BLaER1 treated with 17β-estradiol and CSF1 and Interleukin-3, amounts not matched to agents 10 nM and 100 nM (cell line): ENCODE data around the gene PPM1B.

ENCODE experiments used
- H3K27ac ChIP-seq, 11 experiments: shearing (Covaris generic); formaldehyde crosslinking; 2 replicates each; pipeline ENCODE4 v1.8.1; 2022
- H3K27me3 ChIP-seq, 11 experiments: shearing (Covaris generic); formaldehyde crosslinking; 2 replicates each; pipeline ENCODE4 v1.8.1; 2022
- H3K36me3 ChIP-seq, 11 experiments: shearing (Covaris generic); formaldehyde crosslinking; 2 replicates each; pipeline ENCODE4 v1.8.1; 2022
- H3K4me1 ChIP-seq, 10 experiments: shearing (Covaris generic); formaldehyde crosslinking; 2 replicates each; pipeline ENCODE4 v1.8.1; 2022
- H3K4me2 ChIP-seq, 11 experiments: shearing (Covaris generic); formaldehyde crosslinking; 2 replicates each; pipeline ENCODE4 v1.8.1; 2022
- H3K4me3 ChIP-seq, 10 experiments: shearing (Covaris generic); formaldehyde crosslinking; 2 replicates each; pipeline ENCODE4 v1.8.1; 2022
- H3K9ac ChIP-seq, 11 experiments: shearing (Covaris generic); formaldehyde crosslinking; 2 replicates each; pipeline ENCODE4 v1.8.1; 2022
- H3K9me3 ChIP-seq, 11 experiments: shearing (Covaris generic); formaldehyde crosslinking; replicated peaks in 1 of 11; 2 replicates each; pipeline ENCODE4 v1.8.1; 2022
- H4K20me1 ChIP-seq, 11 experiments: shearing (Covaris generic); formaldehyde crosslinking; 2 replicates each; pipeline ENCODE4 v1.8.1; 2022
- Cebpa-rat ChIP-seq, 11 experiments: shearing (Covaris generic); IDR thresholded peaks; 2 replicates each; pipeline ENCODE4 v1.8.1; 2022

The PPM1B gene

DNA sequence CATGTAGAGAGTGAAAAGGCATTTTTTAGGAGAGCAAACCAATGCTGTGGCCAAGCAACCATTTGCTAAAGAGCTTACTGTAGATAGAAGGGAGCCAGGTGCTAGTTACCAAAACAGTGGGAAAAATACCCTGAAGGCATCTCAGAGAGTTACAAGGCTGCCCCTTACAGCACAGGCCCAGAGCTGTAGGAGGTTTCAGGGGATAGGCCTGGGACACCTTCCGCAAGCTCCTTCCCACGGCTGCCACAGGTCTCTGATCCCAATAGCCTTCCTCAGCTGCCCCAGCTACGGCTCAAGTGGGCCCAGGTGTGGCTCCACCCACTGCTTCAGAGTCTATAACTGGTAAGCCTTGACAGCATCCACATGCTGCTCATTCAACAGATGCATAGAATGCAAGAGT is 18.2 kb upstream of the PPM1B start:
- Histone ChIP-seq H3K4me1 (no peaks in the 10 kb centered on the region), H4K20me1 (no peaks in the 10 kb centered on the region), H3K27ac (no peak overlapping the region), H3K4me3 (no peak overlapping the region), H3K9me3 (no peaks in the 10 kb centered on the region), H3K9ac (no peak overlapping the region), H3K27me3 (no peaks in the 10 kb centered on the region), H3K36me3 (no peaks in the 10 kb centered on the region), H3K4me2 (no peak overlapping the region)
- no peak for TF ChIP-seq Cebpa-rat (IDR thresholded peaks at IDR 0.05)

DNA sequence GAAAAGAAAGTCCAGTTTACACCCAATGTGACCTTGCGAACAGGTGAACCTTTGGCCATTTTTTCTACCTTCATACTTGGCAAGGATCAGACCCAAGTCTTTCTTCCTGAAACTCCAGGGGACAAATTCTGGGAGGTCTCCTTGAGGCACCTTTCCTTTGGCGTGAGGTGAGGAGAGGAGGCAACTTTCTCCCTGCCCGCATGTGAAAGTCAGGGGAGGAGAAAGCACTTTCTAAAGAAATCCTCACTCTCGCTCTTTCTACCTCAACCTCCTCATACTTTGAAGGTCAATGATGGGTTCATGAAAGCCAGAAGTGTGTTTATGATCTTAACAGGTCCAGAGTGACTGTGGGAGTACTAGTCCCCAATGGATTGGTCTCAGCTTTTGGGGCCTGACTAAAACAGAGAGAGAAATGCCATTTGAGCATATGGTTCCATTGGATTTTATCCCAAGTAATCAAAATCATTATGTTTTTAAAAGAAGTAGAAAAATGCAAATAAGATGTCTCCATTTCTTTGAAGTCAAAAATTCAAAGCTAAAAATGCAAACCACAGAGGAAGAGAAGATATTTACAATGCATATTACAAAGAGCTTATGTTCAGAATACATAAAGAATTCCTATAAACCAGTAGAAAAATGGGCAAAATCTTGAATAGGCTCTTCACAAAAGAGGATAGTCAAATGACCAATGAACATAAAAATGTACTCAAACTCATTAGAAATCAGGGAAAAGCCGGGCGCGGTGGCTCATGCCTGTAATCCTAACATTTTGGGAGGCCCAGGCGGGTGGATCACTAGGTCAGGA is 15.6 kb upstream of the PPM1B start:
- no peak overlapping the region for H3K27ac ChIP-seq
- H3K27me3 ChIP-seq = no peaks in the 10 kb centered on the region
- no peak overlapping the region for H3K9ac ChIP-seq
- H3K9me3 ChIP-seq = no peaks in the 10 kb centered on the region
- H3K4me1 ChIP-seq = no peaks in the 10 kb centered on the region
- H3K36me3 ChIP-seq = no peaks in the 10 kb centered on the region
- no peaks in the 10 kb centered on the region for H4K20me1 ChIP-seq
- no peak overlapping the region for H3K4me3 ChIP-seq
- no peak overlapping the region for H3K4me2 ChIP-seq
- TF ChIP-seq Cebpa-rat (IDR thresholded peaks at IDR 0.05) = no peak

DNA sequence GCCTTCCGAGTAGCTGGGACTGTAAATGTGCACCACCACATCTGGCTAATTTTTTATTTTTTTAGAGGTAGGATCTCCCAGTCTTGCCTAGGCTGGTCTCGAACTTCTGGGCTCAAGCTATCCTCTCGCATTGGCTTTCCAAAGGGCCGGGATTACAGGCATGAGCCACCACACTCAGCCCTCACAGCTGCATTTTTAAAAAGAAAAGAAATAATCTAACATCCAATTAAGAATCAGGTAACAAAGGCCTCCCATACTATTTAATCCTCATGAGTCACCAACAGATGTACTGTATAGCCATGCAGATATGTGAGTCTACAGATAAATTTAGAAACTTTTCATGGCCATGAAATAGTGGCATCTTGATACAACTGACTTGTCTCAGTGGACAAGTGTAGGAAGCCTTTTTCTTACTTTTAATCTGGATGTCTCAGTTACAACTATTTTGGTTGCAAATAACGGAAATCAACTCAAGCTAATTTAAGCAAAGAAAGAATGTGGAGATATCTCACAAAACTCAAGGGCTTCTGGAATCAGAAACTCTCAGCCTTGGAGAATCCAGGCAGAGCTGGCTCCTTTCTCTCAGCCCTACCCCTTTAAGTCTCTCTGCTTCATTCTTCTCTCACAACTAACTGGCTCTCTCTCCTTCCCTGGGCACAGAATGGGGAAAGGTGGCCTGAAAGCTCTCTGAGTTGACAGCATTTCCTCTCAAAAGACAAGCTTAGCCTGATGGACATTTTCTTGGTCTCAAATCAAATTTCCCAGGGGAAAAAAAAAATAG is 12.8 kb upstream of the PPM1B start:
- Histone ChIP-seq H4K20me1 (no peaks in the 10 kb centered on the region), H3K4me1 (no peaks in the 10 kb centered on the region), H3K4me2 (no peak overlapping the region), H3K9me3 (no peaks in the 10 kb centered on the region), H3K36me3 (no peaks in the 10 kb centered on the region), H3K27me3 (no peaks in the 10 kb centered on the region), H3K9ac (no peak overlapping the region), H3K4me3 (no peak overlapping the region), H3K27ac (no peak overlapping the region)
- no peak for TF ChIP-seq Cebpa-rat (IDR thresholded peaks at IDR 0.05)

DNA sequence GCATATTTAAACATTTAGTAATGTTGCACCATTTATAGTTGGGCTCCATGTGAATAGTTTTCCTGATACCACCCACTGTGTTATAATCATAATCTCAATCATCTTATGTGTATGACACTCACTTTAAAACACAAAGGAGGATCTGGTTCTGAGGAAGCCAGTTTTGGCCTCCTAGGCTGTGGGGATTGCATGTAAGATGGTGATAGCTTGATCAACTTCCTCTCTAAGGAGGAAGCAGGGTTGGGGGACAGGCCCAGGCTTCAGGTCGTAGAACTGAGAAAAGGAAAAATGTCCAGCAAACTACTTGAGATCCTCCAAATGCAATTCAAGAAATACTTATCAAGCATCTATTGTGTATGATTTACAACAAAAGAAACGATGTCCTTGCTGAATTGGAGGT is 4.9 kb upstream of the PPM1B start:
- Histone ChIP-seq H3K27me3 (no peaks in the 10 kb centered on the region), H3K4me2 (peak overlapping the region in 5 of 11 experiments; percentile 0 to 27 (median 13); a peak in 3 of 22 replicates), H3K36me3 (no peaks in the 10 kb centered on the region), H4K20me1 (no peaks in the 10 kb centered on the region), H3K27ac (no peak overlapping the region), H3K9me3 (peaks cover 11 to 37% (median 26%) of the 10 kb centered on the region in 11 experiments; a peak in 21 of 22 replicates), H3K4me1 (peaks cover 0 to 16% (median 6%) of the 10 kb centered on the region in 10 experiments; a peak in 9 of 20 replicates), H3K4me3 (no peak overlapping the region), H3K9ac (no peak overlapping the region)
- TF ChIP-seq Cebpa-rat (IDR thresholded peaks at IDR 0.05) = no peak

DNA sequence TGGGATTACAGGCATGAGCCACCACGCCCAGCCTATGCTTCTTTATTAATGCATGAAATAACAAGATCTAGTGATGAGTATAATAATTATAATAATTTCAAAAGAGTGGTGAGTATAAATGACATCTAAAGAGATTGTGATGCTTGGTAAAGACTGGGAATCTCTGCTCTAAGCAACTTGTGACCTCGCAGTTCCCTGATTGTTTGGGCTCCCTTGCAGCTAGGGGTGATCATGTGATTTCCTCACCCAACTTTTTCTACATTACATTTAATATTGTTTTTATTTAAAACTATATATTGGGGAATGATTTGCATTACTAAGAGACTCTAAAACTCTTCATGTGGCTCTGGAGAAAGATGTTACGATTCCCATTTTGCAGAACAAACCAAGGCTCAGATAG is 4.1 kb upstream of the PPM1B start:
- H3K4me3 ChIP-seq = no peak overlapping the region
- H4K20me1 ChIP-seq = peaks cover 0 to 8% (median 1%) of the 10 kb centered on the region in 11 experiments; a peak in 10 of 22 replicates
- peaks cover 0 to 16% (median 6%) of the 10 kb centered on the region in 10 experiments; a peak in 9 of 20 replicates for H3K4me1 ChIP-seq
- H3K27ac ChIP-seq = no peak overlapping the region
- no peak overlapping the region for H3K4me2 ChIP-seq
- no peaks in the 10 kb centered on the region for H3K27me3 ChIP-seq
- no peak overlapping the region for H3K9ac ChIP-seq
- H3K9me3 ChIP-seq = peaks cover 11 to 37% (median 26%) of the 10 kb centered on the region in 11 experiments; a peak in 21 of 22 replicates
- no peak for TF ChIP-seq Cebpa-rat (IDR thresholded peaks at IDR 0.05)
- H3K36me3 ChIP-seq = no peaks in the 10 kb centered on the region

DNA sequence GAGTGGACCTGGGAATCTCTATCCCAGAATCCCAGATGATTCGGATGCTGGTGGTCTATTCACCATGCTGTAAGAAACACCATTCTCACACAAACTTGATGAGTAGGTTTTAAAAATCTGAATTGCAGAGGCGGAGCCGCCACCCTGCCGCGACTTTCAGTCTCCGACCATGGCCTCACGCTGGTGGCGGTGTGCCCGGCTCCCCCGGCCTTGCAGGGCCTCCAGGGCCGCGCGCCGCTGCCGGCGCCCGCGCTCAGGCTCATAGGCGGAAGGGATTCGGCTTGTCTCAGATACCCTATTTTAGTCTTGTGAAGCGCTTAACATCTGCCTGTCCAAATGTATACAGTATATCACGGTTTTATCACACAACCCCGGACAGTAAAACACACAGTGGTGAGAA is 2.6 kb upstream of the PPM1B start:
- H3K4me3 ChIP-seq = no peak overlapping the region
- peaks cover 10 to 23% (median 16%) of the 10 kb centered on the region in 11 experiments; a peak in 19 of 22 replicates for H4K20me1 ChIP-seq
- peaks cover 6 to 21% (median 14%) of the 10 kb centered on the region in 10 experiments for H3K4me1 ChIP-seq
- no peaks in the 10 kb centered on the region for H3K27me3 ChIP-seq
- TF ChIP-seq Cebpa-rat (IDR thresholded peaks at IDR 0.05) = no peak
- peaks cover 11 to 37% (median 26%) of the 10 kb centered on the region in 11 experiments; a peak in 21 of 22 replicates for H3K9me3 ChIP-seq
- H3K27ac ChIP-seq = no peak overlapping the region
- no peaks in the 10 kb centered on the region for H3K36me3 ChIP-seq
- no peak overlapping the region for H3K4me2 ChIP-seq
- H3K9ac ChIP-seq = no peak overlapping the region

DNA sequence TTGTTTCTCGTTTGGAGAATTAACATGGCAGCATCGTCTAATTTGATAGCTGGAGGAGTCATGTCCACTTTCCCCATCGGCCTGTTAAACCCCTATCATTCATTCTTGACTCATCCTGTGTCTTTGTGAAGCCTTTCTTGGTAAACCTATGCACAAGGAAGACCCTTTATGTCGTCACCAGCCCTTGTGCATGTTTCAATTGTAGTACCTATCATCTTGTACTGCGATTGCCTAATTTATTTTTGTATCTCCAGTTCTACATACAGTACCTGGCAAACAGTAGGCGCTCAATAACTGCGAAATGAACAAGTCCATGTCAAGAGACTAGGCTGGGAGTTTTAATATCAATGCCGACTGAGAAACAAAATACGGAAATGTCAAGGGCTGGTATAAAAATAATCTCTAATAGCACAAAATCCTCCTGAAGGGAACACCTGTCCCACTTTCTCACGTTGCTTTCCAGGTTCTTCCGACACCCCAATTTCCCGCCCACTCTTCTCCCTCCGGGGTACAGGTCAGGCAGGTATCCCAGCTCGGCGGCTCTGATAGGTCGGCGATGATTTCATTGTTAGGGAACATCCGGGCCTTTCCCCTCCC is 1.3 kb upstream of the PPM1B start:
- H3K27me3 ChIP-seq = no peaks in the 10 kb centered on the region
- peak overlapping the region; percentile 53 to 73 (median 62) for H3K4me3 ChIP-seq
- H3K9me3 ChIP-seq = peaks cover 11 to 37% (median 26%) of the 10 kb centered on the region in 11 experiments; a peak in 21 of 22 replicates
- peak overlapping the region; percentile 78 to 91 (median 85) for H3K9ac ChIP-seq
- peaks cover 21 to 36% (median 29%) of the 10 kb centered on the region in 11 experiments; a peak in 21 of 22 replicates for H4K20me1 ChIP-seq
- peak overlapping the region; percentile 57 to 82 (median 75) for H3K4me2 ChIP-seq
- peak overlapping the region; percentile 77 to 96 (median 92) for H3K27ac ChIP-seq
- TF ChIP-seq Cebpa-rat (IDR thresholded peaks at IDR 0.05) = no peak
- peaks cover 13 to 34% (median 22%) of the 10 kb centered on the region in 10 experiments for H3K4me1 ChIP-seq
- peaks cover 0 to 5% (median 1%) of the 10 kb centered on the region in 11 experiments; a peak in 8 of 22 replicates for H3K36me3 ChIP-seq

DNA sequence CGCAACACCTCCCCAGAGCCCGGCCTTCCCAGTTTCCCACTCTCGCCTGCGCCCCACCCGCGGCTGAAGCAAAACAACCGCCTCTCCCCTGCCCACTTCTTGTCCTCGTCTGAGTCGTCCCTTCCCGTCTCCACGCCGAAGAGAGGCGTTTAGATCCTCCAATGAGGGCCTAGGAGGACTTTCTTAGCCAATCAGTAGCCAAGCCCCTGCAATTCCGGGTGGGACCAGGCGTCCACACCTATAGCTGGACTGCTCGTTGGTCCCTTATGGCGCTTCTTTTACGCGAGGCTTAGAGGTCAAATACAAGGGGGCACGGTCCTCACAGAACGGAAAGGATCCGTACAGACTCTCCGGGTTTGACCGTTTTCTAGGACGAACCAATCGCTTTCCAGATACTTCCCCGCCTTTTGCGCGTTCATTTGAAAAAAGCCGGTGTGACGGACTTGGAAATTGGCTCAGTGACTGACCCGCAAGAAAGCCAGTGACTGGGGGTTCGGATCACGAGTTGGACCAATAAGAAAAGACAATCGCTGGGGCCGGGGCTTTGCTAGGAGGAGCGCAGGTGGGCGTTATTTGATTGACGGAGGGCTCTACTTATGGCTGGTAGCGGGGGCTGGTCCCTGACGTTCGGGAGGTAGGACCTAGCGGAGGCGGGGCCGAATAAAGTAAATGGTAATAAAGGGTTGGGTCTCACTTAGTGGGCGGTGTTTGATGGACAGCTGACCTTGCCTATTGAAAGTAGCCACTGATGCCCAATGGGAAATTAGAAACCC is 581 bp upstream of the PPM1B start:
- peak overlapping the region; percentile 77 to 96 (median 92) for H3K27ac ChIP-seq
- peaks cover 13 to 40% (median 22%) of the 10 kb centered on the region in 10 experiments for H3K4me1 ChIP-seq
- H3K9me3 ChIP-seq = peaks cover 11 to 37% (median 26%) of the 10 kb centered on the region in 11 experiments; a peak in 21 of 22 replicates
- peaks cover 0 to 12% (median 6%) of the 10 kb centered on the region in 11 experiments; a peak in 9 of 22 replicates for H3K36me3 ChIP-seq
- no peaks in the 10 kb centered on the region for H3K27me3 ChIP-seq
- peak overlapping the region; percentile 57 to 82 (median 75) for H3K4me2 ChIP-seq
- peak overlapping the region; percentile 78 to 91 (median 85) for H3K9ac ChIP-seq
- no peak for TF ChIP-seq Cebpa-rat (IDR thresholded peaks at IDR 0.05)
- H3K4me3 ChIP-seq = peak overlapping the region; percentile 53 to 73 (median 62)
- peaks cover 27 to 43% (median 36%) of the 10 kb centered on the region in 11 experiments; a peak in 21 of 22 replicates for H4K20me1 ChIP-seq
